OCI-LY7 (cell line): ENCODE results near the gene SERPING1. TPM values are rescaled to one million over a fixed set of nuclear protein-coding genes. Genes with fewer than 3 reads are reported as not detected.

Source experiments
- BruUV-seq: library from RNA; stranded (reverse); fragments of 400-500 nt; replicated peaks from 2 replicates; lab custom pipeline; 2021; lab: Mats Ljungman, UMichigan
- CTCF ChIA-PET: fragments of 300-600 bp; sonication (Branson Sonifier 250); formaldehyde crosslinking; loops from one replicate; lab custom pipeline; 2022; ENCODE audit warnings: antibody characterized with exemption; ENCODE audit not compliant: unreplicated experiment; lab: Charles Lee
- POLR2A ChIA-PET: fragments of 300-600 bp; sonication (Branson Sonifier 250); formaldehyde crosslinking; loops from one replicate; lab custom pipeline; 2022; ENCODE audit warnings: antibody characterized with exemption; lab: Charles Lee
- DNase-seq: peaks from one replicate; pipeline ENCODE4 v3.0.0-alpha.2; 2015; ENCODE audit warnings: low spot score
- H2AFZ ChIP-seq: fragments of 200-600 bp; sonication (generic), shearing (Covaris generic); 2 replicates; pipeline ENCODE4 v1.6.1; 2014; ENCODE audit warnings: mild to moderate bottlenecking, antibody characterized with exemption, low read length, moderate library complexity
- H3K27ac ChIP-seq: fragments of 200-600 bp; sonication (generic); 2 replicates; pipeline ENCODE4 v1.5.1; 2014; ENCODE audit warnings: mixed run types, low read depth, mild to moderate bottlenecking, moderate library complexity, low read length, inconsistent platforms; ENCODE audit not compliant: poor library complexity, severe bottlenecking
- H3K36me3 ChIP-seq: fragments of 200-600 bp; sonication (generic); 2 replicates; pipeline ENCODE4 v1.6.1; 2014; ENCODE audit warnings: mild to moderate bottlenecking, antibody characterized with exemption, low read length, moderate library complexity, mixed read lengths; ENCODE audit not compliant: insufficient read depth
- H3K4me1 ChIP-seq: fragments of 200-600 bp; sonication (generic); 2 replicates; pipeline ENCODE4 v1.5.1; 2014; ENCODE audit warnings: mild to moderate bottlenecking, low read length; ENCODE audit not compliant: insufficient read depth, poor library complexity, severe bottlenecking
- H3K4me2 ChIP-seq: fragments of 200-600 bp; sonication (generic); 2 replicates; pipeline ENCODE4 v1.6.1; 2014; ENCODE audit warnings: mild to moderate bottlenecking, low read length
- H3K4me3 ChIP-seq: fragments of 200-600 bp; sonication (generic); 2 replicates; pipeline ENCODE4 v1.5.1; 2014; ENCODE audit warnings: mild to moderate bottlenecking, low read depth, low read length; ENCODE audit not compliant: poor library complexity, severe bottlenecking
- H3K79me2 ChIP-seq: fragments of 200-600 bp; sonication (generic); 2 replicates; pipeline ENCODE4 v1.6.1; 2016; ENCODE audit warnings: low read depth, mild to moderate bottlenecking, low read length, moderate library complexity, mixed read lengths; ENCODE audit not compliant: insufficient read depth
- H3K9me2 ChIP-seq: fragments of 200-600 bp; sonication (generic); 2 replicates; pipeline ENCODE4 v1.6.1; 2016; ENCODE audit warnings: mild to moderate bottlenecking, low read length, mixed read lengths; ENCODE audit not compliant: insufficient read depth
- H3K9me3 ChIP-seq: fragments of 200-600 bp; sonication (generic); 2 replicates; pipeline ENCODE4 v1.6.1; 2014; ENCODE audit warnings: mild to moderate bottlenecking, mixed run types, low read length, mixed read lengths
- H4K20me1 ChIP-seq: fragments of 200-600 bp; sonication (generic); 2 replicates; pipeline ENCODE4 v1.6.1; 2014; ENCODE audit warnings: mild to moderate bottlenecking, antibody characterized with exemption, low read length, moderate library complexity, mixed read lengths; ENCODE audit not compliant: insufficient read depth
- CTCF ChIP-seq: fragments of 200-600 bp; sonication (generic); conservative IDR thresholded peaks from 2 replicates; pipeline ENCODE4 v1.5.1; 2014; ENCODE audit warnings: mild to moderate bottlenecking, antibody characterized with exemption, low read length, moderate library complexity, mixed read lengths
- EZH2phosphoT487 ChIP-seq: fragments of 200-600 bp; sonication (generic); IDR thresholded peaks from 2 replicates; pipeline ENCODE4 v1.6.1; 2018; ENCODE audit warnings: low read depth, borderline replicate concordance, mild to moderate bottlenecking, mixed run types, antibody characterized with exemption, low read length, moderate library complexity, mixed read lengths
- intact Hi-C: fragments of 100-400 bp; cut with micrococcal nuclease; formaldehyde crosslinking; loops from one replicate; pipeline ENCODE4 v1.10.0; 2022; ENCODE audit not compliant: unreplicated experiment
- total RNA-seq, 2 experiments: library from RNA; depleted of rRNA in 1 of 2; stranded (reverse); fragments of >200 nt in 1 of 2; shearing (Covaris generic) in 1 of 2; gene quantifications; 2 replicates each; pipeline ENCODE4 v1.2.3, GENCODE V29; 2014 to 2022

Gene SERPING1
- total RNA-seq, 2 experiments from 2014 or later = not detected

GRCh38 chr11:57599381-57599780 is 1.9 kb downstream of the SERPING1 start:
- Histone ChIP-seq H3K4me1 (no peaks in the 10 kb centered on the region), H3K36me3 (no peaks in the 10 kb centered on the region), H2AFZ (no peak overlapping the region), H3K27ac (no peak overlapping the region), H3K9me2 (no peaks in the 10 kb centered on the region), H3K9me3 (no peaks in the 10 kb centered on the region), H4K20me1 (no peaks in the 10 kb centered on the region), H3K4me3 (no peak overlapping the region), H3K79me2 (no peaks in the 10 kb centered on the region), H3K4me2 (no peak overlapping the region)
- no TSS peak for BruUV-seq
- no peak for TF ChIP-seq CTCF
- no peak for TF ChIP-seq EZH2phosphoT487
- DNase-seq = no peak
- intact Hi-C loops = no loop called here
- CTCF ChIA-PET = no interaction called here
- POLR2A ChIA-PET = no interaction called here

GRCh38 chr11:57601297-57601696 is 3.8 kb downstream of the SERPING1 start:
- POLR2A ChIA-PET = interaction anchor here (0.6 kb wide), 2 partner anchors 54 to 1302 kb away, joined by 3 to 6 read pairs; no protein-coding TSS in a partner anchor
- intact Hi-C loops = no loop called here
- no TSS peak for BruUV-seq
- Histone ChIP-seq H4K20me1 (no peaks in the 10 kb centered on the region), H3K36me3 (no peaks in the 10 kb centered on the region), H3K27ac (no peak overlapping the region), H3K4me3 (no peak overlapping the region), H3K9me2 (no peaks in the 10 kb centered on the region), H2AFZ (no peak overlapping the region), H3K4me2 (no peak overlapping the region), H3K4me1 (no peaks in the 10 kb centered on the region), H3K9me3 (no peaks in the 10 kb centered on the region), H3K79me2 (no peaks in the 10 kb centered on the region)
- TF ChIP-seq CTCF (no peak), EZH2phosphoT487 (no peak)
- CTCF ChIA-PET = no interaction called here
- DNase-seq = no peak

DNA sequence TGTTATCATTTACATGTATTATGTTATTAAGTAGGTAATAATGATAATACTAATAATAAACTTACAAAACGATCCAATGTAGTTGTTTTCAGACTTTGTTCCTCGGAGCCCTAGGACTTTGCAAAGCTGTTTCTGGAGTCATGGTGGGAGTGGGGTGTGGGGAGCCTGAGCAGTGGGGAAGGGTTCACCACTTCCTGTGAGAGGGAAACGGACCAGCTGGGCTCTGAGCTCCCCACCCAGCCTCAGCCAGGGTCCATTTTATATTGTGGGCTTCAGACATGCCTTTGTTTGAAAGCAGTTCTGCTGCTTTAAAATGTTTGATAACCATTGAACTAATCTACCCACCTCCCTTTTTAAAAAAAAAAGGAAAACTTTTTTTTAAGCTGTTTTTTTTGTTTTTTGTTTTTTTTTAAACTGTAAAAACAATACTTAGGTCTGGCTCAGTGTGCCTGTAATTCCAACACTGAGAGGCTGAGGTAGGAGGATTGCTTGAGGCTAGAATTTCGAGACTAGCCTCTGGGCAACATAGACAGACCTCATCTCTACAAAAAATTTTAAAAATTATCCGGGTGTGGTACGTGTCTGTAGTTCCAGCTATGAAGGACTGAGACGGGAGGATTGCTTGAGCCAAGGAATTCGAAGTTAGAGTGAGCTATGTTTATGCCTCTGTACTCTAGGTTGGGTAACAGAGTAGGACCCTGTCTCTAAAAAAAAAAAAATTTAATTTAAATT is 7.0 kb downstream of the SERPING1 start:
- no peaks in the 10 kb centered on the region for H3K9me2 ChIP-seq
- H3K36me3 ChIP-seq = no peaks in the 10 kb centered on the region
- CTCF ChIA-PET = interaction anchor here (0.6 kb wide), 1 partner anchor 259 kb away, joined by 5 read pairs; no protein-coding TSS in a partner anchor
- no peaks in the 10 kb centered on the region for H4K20me1 ChIP-seq
- no peak overlapping the region for H3K4me3 ChIP-seq
- H3K79me2 ChIP-seq = no peaks in the 10 kb centered on the region
- H3K9me3 ChIP-seq = no peaks in the 10 kb centered on the region
- peak; percentile 5 for DNase-seq
- H3K27ac ChIP-seq = no peak overlapping the region
- no peak overlapping the region for H2AFZ ChIP-seq
- no TSS peak for BruUV-seq
- no peak overlapping the region for H3K4me2 ChIP-seq
- intact Hi-C loops = no loop called here
- POLR2A ChIA-PET = interaction anchor here (0.5 to 0.6 kb wide), 2 partner anchors 9 to 11 kb away, joined by 3 read pairs; no protein-coding TSS in a partner anchor
- no peaks in the 10 kb centered on the region for H3K4me1 ChIP-seq
- TF ChIP-seq CTCF (no peak), EZH2phosphoT487 (no peak)
